Measurements from ENCODE around the gene TMEM30B. TPM values are rescaled to one million over a fixed set of nuclear protein-coding genes. Genes with fewer than 3 reads are reported as not detected.

Gene TMEM30B
- total RNA-seq, 1 donor from 2014 or later, result 1.6 TPM

DNA sequence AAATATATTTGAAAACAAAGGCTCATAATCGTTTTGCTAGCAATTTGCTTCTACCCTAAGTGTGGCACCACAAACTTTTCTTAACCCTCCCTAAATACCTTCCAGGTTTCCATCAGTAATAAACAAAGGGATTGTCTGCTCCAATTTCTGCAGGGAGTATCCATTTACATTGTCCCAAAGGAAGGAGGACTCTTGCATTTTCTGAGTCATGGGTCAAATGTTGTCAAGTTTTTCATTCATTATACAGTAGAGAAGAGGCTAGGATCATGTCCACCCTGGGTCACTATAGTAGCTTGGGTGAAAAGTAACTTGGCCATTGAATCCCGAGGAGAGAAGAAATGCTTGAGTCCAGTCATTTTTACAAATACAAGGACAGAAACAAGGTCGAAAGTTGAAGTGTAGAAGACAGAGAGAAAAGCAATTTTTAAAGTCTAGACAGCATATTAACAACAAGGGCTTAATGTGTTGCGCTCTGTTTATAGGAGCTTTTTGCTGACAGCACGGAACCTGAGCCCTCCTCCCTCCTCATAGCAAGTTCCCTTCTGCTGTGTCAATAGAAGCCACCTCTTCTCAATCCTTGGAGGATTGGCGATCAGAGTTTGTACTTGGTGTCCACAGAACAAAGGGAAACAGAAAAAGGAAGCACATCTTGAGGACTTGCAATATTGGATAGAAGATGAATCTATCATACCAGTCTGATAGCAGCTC, 53.1 kb downstream of the TMEM30B start:
- Histone ChIP-seq H3K4me1 (ENCODE audit: control insufficient read depth in 3 of 3, insufficient read depth in 3 of 3, low read length in 3 of 3) (peaks cover 10 to 57% (median 34%) of the 10 kb centered on the region in 3 donors), H3K36me3 (ENCODE audit: control insufficient read depth in 3 of 3, insufficient read depth in 3 of 3, low read length in 3 of 3) (no peaks in the 10 kb centered on the region), H3K4me3 (ENCODE audit: low read length in 3 of 3) (no peak overlapping the region), H3K9ac (ENCODE audit: low read depth in 1 of 3, low read length in 3 of 3) (no peak overlapping the region), H3K27me3 (ENCODE audit: control insufficient read depth in 3 of 3, insufficient read depth in 3 of 3, low read length in 3 of 3) (no peaks in the 10 kb centered on the region), H3K9me3 (ENCODE audit: control insufficient read depth in 3 of 3, low read length in 3 of 3) (no peaks in the 10 kb centered on the region), H3K27ac (ENCODE audit: low read depth, low read length) (peak overlapping the region; percentile 46)

Other genes with a start within 250 kb of the TMEM30B start
- gene PRKCH, start 40.2 kb upstream of the TMEM30B start, total RNA-seq, result 32.4 TPM

Measured in skeletal muscle tissue (tissue), 4 donors.